Measurements from ENCODE around the gene DFFB.

The DFFB gene

DNA sequence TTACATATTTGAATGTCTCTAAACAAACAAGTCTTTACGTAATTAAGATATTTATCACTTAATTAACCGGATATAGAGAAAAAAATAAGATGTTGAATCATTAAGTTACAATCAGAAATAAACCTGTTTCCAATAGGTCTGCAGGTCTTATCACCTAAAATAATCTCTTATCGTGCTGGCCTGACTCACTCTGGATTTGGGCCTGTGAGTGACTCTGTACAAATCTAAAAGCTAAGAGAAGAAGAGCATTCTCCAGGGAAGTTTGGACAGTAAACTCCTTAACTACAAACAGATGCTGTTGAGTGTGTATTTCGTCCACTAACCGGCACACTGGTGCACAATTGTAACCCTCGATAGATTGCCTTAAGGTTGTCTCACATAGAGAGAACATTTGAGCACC lies 25.6 kb upstream of the DFFB start:
- no peak for DNase-seq (ENCODE audit: low read depth in 2 of 2)

DNA sequence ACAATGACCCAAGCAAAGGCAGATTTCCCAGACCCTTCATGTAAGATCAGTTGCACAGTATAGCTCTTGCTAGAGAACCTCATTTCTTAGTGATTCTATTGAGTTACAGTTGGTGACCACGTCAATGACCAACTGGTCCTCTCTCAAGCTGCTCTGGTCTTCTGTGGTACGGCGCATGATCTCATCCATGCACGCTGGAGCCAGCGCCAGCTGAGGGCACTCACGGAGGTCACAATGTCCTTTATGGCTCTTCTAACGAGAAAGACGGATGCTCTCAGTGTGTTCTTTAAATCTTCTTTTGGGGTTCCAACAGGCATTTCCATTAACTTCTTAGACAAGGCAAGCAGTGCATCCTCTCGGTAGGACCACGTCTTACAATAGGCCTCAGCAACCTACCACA lies 22.6 kb upstream of the DFFB start:
- DNase-seq (ENCODE audit: low read depth in 2 of 2): no peak

DNA sequence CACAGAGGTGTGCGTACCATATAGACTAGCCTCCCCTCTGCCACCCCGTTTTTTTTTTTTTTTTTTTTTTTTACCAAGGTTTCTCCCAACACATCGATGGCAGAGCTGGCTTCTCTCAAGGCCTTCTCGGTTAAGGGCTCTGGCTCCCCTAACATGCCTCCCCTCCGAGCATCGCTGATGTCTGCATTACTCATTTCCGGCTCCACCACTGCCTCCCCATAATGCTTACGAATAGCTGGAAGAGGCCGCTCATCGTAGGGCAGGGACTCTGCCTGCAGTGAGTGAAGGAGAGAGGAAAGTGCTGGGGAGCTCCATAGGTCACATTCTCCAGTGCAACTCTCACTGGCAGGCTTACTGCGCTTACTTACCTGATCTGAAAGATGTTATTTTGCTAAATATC lies 20.9 kb upstream of the DFFB start:
- DNase-seq (ENCODE audit: low read depth in 2 of 2): no peak

DNA sequence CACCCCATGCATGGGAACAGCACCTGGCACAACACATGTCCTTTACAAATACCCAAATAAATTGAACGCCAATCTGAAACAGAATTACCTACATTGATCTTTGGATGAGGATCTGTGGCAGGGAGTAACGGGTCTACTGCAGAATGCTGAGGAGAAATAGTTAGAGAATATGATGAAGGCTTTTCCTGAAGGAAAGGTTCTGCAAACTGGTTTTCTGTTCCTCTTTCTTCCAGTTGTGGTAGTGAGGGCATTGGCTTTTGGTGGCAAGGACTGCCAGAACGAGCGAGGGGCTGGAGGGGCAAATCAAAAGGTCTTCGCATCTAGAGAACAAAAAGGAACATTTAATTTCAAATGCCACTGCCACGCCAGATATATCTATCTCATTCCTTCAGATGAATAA lies 20.1 kb upstream of the DFFB start:
- DNase-seq (ENCODE audit: low read depth in 2 of 2): no peak

DNA sequence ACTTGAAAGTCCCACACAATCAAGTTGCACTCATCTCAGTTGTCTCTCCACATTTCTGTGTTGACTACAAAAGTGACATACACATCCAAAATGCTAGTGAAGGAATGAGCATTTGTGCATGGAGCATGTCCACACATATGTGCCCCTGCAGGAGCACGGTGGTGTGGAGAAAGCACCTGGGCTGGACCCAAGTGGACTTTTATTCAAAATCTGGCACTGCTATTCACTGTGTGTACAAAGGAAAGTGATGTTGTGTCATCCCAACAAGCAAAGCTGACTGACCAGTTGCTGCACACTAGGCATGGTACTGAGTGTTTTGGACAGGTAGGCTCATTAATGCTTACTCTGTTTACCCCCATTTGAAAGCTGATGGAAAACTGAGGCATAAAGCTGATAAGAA lies 19.6 kb upstream of the DFFB start:
- no peak for DNase-seq (ENCODE audit: low read depth in 2 of 2)

DNA sequence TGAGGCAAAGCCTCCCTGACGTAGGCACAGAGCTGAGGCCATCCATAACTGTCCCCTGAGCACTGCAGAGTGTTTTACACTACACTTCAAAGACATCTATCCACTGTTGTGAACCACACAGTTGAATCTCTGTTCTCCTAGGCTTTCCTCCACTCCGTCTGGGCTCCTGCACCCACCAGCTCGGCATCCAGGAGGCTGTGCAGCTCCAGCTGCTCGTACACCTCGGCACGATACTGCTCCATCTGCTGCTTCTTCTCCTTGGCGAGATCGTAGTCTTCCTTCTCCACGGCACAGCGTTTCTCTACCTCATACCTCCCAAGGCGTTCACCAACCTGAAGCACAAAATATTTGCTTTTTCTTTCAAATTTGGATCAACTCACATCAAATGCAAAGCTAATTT lies 18.5 kb upstream of the DFFB start:
- DNase-seq (ENCODE audit: low read depth in 2 of 2): no peak

DNA sequence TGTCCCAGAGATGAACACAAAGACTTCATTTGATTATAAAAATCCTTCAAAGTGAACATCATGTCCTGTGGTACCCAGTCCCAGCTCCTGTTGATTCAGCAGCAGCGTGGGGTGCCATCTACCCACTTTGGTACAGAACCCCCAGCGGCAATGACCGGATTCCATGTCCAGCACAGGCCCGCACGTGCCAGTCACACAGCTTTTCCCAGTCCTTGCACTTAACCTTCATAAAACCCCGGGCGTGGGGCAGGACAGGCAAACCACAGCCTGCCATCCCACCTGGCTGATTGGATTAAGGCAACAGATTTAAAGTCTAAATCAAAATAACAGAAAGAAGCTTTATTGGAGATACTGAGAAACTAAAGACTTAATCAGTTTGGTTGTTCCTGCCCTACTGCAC lies 15.8 kb upstream of the DFFB start:
- no peak for DNase-seq (ENCODE audit: low read depth in 2 of 2)

DNA sequence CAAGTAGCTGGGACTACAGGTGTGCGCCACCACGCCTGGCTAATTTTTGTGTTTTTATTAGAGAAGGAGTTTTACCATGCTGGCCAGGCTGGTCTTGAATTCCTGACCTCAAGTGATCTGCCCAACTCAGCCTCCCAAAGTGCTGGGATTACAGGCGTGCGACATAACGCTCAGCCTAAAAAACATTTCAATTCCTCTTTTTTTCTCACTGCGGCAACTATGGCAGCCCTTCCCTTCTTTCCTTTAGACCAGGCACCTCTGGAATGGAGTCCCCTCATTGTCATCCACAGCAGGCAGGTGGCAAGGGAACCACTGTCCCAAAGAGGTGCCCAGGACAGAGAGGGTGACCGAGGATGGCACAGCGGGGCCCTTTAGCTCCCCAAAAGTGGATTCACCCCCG lies 14.4 kb upstream of the DFFB start:
- no peak for DNase-seq (ENCODE audit: low read depth in 2 of 2)

DNA sequence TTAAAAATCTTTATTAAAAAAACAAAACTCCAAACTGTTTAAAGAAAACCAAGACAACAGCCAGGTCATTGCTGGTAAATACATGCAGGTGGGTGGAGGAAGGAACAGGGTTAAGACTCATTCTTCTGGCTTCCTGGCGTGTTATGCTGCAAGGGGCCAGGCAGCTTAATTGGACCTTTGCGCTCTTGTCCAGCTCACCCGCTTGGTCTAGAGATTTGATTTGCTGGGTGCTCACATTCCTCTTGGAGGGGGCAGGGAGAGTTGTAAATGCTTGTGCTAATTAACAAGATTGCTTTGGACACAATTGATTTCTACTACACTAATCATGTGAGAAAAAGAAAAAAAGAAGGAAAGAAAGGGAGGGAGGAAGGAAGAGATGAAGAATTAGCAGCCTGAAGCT lies 10.7 kb upstream of the DFFB start:
- DNase-seq (ENCODE audit: low read depth in 2 of 2): no peak

DNA sequence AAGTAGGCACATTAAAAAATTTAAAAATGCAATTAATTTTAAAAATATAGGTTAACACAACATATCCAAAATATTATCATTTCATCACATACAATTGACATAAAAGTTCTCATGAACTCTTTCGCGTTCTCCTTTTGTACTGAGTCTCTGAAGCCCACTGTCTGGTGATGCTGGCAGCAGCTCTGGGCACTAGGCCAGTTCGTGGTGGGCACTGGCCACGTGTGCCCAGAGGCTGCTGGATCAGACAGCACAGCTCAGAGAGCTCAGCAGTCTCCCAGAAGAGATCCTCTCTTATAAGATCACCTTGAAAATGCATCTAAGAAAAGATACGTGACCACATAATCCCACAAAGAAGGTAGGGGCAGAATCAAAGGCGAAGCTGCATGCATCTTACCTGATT lies 10.2 kb upstream of the DFFB start:
- no peak for DNase-seq (ENCODE audit: low read depth in 2 of 2)

DNA sequence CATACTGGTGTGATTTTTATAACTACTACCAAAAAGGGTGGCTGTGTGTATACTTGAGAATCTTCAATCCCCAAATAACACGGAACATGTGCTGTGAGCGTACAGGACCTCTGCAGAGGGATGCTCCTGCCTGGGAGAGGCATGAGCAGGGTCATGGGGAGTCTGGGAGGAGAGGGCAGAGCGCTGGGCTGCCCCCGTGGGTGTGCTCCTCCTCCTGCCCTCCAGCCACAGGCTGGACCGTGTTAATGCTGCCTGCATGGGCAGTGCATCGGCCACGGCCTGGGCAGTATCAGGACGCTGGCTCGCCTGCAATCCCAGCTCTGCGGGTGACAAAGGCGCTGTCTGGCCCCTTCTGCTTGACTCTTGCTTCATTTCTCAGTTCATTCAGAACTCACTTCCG lies 6.4 kb upstream of the DFFB start:
- no peak for DNase-seq (ENCODE audit: low read depth in 2 of 2)

DNA sequence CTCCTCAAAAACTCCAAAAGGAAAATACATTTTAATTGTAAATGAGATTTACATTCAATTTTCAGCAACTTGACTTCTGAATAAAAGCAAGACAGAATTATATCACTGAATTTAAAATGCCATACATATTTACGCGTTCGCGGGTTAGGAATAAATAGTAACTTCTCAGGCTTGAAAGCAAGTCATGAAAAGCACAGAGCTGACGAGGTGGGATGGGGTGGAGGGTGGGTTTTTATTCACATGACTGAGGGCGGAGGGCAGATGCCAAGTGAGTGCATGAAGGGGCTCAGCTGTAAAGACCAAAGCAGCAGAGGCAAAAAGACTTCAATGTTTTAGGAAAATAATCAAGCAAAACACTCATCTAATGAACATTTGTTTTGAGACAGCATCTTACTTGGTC lies 6.0 kb upstream of the DFFB start:
- DNase-seq (ENCODE audit: low read depth in 2 of 2): no peak

DNA sequence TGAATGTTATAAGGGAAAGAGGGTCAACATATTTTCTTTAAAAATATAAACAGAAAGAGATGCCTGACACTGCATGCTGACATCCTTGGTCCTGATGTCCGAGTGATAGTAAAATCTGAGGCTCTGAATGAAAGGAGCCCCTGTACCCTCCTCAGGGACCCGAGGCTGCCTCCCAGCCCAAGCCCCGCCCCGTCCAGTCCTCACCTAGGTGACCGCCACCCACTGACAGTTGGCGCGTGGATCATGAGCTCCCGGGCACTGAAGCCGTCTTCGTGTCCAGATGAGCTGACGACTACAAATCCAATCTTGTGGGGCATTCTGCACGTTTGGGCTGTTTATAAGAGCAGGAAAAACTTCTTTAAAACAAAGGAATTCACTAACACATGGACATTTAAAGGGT lies 5.2 kb upstream of the DFFB start:
- DNase-seq (ENCODE audit: low read depth in 2 of 2): no peak

DNA sequence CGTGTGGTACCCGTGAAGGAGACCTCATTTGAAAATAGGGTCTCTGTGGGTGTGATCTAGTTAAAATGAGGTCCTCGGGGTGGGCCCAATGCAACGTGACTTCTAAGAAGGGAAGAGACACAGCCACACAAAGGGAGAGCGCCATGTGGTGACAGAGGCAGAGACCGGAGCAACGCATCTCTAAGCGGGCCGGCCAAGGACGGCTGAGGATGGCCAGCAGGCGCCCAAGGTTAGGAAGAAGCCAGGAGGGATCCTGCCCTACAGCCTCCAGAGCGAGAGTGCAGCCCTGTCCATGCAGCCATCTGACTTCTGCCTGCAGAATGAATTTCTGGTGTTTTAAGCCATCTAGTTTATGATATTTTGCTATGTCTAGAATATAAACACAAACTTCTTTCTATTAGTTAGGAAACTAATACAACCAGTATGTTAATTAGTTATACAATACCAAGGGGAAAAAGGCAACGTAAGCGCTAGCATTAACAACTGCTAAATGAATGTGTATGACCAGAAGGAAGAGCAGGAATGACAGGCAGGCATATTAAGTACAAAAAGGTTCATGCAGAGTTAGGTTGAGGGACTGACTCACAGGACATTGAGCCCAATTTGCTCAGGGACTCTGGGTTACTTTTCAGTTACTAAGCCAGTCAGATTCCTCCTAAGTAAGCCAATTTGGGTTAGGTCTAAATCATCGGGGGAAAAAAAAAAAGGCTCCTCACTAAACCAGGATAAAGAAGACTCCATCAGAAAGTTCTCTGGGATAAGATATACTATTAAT lies 4.4 kb upstream of the DFFB start:
- DNase-seq (ENCODE audit: low read depth in 2 of 2): no peak

DNA sequence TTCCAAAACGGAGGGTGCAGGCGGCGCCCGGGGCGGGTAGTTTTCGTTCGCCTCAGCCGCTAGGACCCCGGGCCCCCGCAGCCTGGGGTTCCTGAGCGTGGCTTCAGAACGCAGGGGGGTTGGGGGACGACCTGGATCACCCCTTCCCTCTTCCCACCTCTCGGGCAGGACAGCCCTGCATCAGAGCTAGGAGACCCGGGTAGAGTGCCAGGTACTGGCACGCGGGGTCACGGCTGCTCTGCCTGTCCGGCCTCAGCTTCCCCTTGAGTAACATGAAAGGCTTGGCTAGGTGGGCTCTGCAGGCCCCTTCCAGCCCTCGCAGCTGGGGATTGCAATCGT lies 484 bp downstream of the DFFB start:
- DNase-seq (ENCODE audit: low read depth in 2 of 2): no peak

DNA sequence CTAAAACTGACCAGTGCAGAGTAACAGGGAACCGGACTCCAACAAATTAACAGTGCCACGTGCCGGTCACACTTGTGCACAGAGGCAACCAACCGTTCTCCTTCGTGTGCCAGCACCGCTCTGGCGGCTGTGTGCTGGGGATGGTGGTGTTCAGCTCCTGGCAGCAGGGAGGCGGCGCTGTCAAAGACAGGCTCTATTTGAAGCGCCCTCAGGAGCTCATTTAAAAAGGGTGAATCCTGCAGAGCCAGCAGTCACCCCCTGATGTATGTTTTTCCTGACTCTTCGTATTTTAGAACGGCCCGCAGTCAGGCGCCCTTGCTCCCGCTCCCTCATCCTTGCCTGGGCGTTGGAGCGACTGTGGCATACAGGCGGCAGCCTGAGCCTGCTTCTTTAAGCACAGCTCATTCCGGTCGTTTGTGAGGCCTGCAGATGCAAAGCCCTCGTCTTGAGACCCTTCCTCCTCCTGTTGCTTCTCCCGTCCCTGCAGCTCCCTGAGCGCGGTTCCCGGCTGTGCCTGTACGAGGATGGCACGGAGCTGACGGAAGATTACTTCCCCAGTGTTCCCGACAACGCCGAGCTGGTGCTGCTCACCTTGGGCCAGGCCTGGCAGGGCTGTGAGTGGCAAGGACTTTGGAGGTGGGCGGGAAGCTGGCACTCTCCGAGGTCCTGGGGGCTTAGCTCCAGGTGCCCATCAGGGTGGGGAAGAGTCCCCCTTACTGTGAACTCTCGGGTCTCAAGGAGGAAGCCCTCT lies 1.1 kb downstream of the DFFB start:
- DNase-seq (ENCODE audit: low read depth in 2 of 2): no peak

DNA sequence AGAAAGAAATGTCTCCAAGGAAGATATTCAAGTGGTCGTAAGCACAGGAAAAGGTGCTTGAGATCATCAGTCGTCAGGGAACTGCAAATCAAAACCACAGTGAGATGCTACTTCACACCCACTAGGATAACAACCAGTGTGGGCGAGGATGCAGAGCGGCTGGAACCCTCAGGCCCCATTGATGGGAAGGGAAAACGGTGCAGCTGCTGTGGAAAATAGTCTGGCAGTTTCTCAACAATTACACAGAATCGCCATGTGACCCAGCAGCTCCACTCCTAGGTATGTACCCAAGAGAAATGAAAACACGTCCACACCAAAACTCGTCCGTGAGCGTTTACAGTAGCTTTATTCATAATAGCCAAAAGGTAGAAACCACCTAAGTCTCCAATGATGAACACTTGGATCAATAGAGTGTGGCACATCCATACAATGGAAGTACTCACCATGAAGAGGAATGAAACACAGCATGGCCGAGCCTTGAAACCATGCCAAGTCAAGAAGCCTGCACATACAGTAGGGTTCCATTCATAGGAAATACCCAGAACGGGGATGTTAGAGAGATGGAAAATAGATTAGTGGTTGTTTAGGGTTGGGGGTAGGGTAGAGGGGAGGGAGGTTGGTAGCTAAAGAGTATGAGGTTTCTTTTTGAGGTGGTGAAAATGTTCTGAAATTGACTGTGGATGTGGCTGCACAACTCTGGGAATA lies 6.1 kb downstream of the DFFB start:
- no peak for DNase-seq (ENCODE audit: low read depth in 2 of 2)

DNA sequence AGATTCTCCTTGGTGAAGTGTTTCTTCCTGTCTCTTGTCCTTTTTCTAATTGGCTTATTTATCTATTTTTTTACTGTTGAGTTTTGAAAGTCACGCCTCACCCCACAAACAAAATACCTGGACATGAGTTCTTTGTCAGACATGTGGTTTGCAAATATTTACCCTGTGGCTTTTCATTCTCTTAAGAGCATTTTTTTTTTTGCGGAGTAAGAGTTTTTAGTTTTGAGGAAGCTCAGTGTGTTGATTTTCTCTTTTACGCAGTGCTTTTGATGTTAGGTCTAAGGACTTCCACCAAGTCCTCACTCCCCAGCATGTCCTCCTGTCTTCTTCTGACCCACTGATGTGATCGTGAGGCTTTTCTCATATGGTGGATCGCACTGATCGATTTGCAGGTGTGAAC lies 7.6 kb downstream of the DFFB start:
- DNase-seq (ENCODE audit: low read depth in 2 of 2): no peak

DNA sequence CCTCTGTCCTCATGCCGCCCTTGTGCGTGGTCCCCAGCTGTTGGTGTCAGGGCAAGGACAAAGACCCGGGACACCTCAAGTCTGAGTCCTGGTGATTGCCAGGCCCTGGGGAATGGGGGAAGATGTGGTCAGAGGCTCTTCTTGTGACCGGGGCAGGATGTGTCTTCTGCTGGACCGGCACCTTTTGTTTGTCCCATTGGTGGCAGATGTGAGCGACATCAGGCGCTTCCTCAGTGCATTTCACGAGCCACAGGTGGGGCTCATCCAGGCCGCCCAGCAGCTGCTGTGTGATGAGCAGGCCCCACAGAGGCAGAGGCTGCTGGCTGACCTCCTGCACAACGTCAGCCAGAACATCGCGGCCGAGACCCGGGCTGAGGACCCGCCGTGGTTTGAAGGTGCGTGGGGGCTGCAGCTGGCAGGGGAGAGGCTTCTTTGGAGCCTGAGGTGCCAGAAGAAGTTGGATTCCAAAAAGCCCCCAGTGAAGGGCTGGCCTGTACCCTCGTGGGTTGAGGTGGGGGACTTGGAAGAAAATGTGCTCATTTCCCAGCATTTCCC lies 8.4 kb downstream of the DFFB start:
- no peak for DNase-seq (ENCODE audit: low read depth in 2 of 2)

DNA sequence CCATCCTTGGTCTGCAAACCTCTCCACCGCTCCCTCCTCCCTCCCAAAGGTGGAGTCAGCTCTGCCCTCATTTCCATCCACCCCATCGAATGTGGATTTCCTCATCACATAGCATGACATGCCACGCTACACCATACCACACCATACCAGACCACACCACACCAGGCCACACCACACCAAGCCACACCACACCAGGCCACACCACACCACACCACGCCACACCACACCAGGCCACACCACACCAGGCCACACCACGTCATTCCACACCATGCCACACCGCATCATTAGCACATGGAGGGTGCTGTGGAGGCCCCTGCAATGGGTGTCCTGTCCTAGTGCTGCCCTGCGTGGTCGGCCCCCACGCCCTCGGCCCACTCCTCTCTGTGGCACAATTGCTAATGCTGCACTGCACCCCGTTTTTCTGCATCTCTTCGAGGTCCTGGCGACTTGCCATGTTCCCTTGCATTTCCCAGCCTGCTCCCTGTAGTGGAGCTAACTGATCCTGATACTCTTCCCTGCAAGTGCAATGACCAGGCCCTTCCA lies 11.3 kb downstream of the DFFB start:
- no peak for DNase-seq (ENCODE audit: low read depth in 2 of 2)

DNA sequence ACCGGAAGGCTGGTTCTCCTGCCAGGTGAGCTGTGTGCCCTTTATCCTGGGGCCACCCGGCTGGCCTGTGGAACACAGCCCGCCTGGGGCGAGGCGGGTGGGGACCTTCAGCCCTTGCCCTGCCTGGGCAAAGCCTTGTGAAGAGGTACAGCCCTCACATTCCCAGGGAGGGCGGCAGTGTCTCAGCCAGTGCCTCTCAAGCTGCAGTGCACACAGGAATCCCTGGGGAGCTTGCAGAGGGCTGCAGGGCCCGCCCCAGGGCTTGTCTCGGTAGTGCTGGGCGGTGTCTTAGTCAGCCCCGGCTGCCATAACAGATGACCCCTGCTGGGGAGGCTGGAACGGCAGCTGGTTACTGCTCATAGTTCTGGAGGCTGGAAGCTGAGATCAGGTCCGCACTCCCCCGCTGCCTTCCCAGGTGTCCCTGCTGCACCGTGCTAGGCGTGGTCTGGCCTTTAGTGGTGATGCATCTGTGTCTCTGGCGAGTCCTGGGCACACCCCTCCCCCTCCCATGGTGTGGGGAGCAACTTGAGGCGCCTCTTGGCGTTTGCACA lies 12.6 kb downstream of the DFFB start:
- no peak for DNase-seq (ENCODE audit: low read depth in 2 of 2)

DNA sequence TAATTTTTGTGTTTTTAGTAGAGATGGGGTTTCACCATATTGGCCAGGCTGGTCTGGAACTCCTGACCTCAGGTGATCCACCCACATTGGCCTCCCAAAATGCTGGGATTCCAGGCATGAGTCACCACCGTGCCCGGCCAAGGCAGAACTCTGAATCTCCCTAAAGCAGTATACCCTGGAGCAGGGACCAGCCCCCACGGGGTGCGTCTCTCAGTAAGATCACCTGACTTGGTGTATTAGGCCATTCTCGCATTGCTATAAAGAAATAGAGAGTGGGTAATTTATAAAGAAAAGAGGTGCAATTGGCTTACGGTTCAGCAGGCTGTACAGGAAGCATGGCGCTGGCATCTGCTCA lies 14.2 kb downstream of the DFFB start:
- no peak for DNase-seq (ENCODE audit: low read depth in 2 of 2)
